ENCODE measurements around the gene PNCK.

DNA sequence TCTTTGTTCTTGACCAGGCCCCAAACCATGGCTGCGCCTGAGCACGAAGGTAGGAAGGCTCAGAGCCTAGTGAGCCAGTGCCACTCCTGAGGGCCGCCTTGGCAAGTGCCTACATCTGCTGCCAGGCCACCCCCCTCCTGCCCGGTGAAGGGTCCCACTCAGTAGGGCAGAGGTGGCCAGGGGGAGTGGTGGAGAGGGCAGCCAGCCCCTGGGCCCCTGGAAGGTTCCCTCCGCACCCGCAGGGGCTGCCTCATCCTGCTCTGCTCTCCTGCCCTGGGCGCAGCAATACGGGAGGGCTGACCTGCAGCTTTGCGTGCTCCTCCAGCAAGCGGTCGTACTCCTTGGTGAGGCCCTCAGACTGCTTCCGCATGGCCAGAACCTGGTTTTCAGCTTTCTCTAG lies 28.1 kb upstream of the PNCK start:
- TF ChIP-seq, protein P1, sequence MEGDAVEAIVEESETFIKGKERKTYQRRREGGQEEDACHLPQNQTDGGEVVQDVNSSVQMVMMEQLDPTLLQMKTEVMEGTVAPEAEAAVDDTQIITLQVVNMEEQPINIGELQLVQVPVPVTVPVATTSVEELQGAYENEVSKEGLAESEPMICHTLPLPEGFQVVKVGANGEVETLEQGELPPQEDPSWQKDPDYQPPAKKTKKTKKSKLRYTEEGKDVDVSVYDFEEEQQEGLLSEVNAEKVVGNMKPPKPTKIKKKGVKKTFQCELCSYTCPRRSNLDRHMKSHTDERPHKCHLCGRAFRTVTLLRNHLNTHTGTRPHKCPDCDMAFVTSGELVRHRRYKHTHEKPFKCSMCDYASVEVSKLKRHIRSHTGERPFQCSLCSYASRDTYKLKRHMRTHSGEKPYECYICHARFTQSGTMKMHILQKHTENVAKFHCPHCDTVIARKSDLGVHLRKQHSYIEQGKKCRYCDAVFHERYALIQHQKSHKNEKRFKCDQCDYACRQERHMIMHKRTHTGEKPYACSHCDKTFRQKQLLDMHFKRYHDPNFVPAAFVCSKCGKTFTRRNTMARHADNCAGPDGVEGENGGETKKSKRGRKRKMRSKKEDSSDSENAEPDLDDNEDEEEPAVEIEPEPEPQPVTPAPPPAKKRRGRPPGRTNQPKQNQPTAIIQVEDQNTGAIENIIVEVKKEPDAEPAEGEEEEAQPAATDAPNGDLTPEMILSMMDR (conservative IDR thresholded peaks at IDR 0.05; ENCODE audit: low read depth, low read length), result no peak
- TF ChIP-seq EZH2 (IDR thresholded peaks at IDR 0.05; ENCODE audit: borderline replicate concordance, low read depth, low read length, poor library complexity, severe bottlenecking), result no peak

All from A673 (cell line).